Sigmoid colon (tissue), 4 donors: ENCODE measurements around the gene TMEM37.

ENCODE experiments used
- EP300 ChIP-seq, 4 donors: sonication (generic); formaldehyde crosslinking; IDR thresholded peaks; one replicate each; pipeline ENCODE4 v1.6.1; 2017; ENCODE audit warnings: antibody characterized with exemption in 4 of 4
- POLR2A ChIP-seq, 2 donors: fragments of 450-650 bp; IDR thresholded peaks; one replicate each; pipeline ENCODE4 v1.6.1; 2016; ENCODE audit warnings: antibody characterized with exemption in 2 of 2, mild to moderate bottlenecking in 2 of 2, moderate library complexity in 2 of 2
- POLR2AphosphoS5 ChIP-seq, 4 donors: sonication (generic); formaldehyde crosslinking; IDR thresholded peaks; one replicate each; pipeline ENCODE4 v1.6.1; 2017; ENCODE audit warnings: antibody characterized with exemption in 4 of 4
- TF ChIP-seq, protein P1 (sequence below), 4 experiments: fragments of 450-650 bp in 3 of 4; fragments of 200-600 bp in 1 of 4; IDR thresholded peaks; one replicate each; pipeline ENCODE4 v1.5.1; 2016 to 2019; ENCODE audit warnings: antibody characterized with exemption in 4 of 4, mild to moderate bottlenecking in 3 of 4, moderate library complexity in 2 of 4

- TF ChIP-seq, protein P1, sequence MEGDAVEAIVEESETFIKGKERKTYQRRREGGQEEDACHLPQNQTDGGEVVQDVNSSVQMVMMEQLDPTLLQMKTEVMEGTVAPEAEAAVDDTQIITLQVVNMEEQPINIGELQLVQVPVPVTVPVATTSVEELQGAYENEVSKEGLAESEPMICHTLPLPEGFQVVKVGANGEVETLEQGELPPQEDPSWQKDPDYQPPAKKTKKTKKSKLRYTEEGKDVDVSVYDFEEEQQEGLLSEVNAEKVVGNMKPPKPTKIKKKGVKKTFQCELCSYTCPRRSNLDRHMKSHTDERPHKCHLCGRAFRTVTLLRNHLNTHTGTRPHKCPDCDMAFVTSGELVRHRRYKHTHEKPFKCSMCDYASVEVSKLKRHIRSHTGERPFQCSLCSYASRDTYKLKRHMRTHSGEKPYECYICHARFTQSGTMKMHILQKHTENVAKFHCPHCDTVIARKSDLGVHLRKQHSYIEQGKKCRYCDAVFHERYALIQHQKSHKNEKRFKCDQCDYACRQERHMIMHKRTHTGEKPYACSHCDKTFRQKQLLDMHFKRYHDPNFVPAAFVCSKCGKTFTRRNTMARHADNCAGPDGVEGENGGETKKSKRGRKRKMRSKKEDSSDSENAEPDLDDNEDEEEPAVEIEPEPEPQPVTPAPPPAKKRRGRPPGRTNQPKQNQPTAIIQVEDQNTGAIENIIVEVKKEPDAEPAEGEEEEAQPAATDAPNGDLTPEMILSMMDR (IDR thresholded peaks at IDR 0.05): no peak
- TF ChIP-seq POLR2AphosphoS5 (IDR thresholded peaks at IDR 0.05) (no peak), POLR2A (IDR thresholded peaks at IDR 0.05) (no peak), EP300 (IDR thresholded peaks at IDR 0.05) (no peak)
Observed at GRCh38 chr2:119422360-119423107, 9.1 kb upstream of the TMEM37 start.
